Gastrocnemius medialis (tissue), 4 donors: Measurements from ENCODE around the gene HIVEP3.

ENCODE experiments used
- POLR2A ChIP-seq, 2 donors: fragments of 450-650 bp; IDR thresholded peaks; one replicate each; pipeline ENCODE4 v1.6.1; 2017; ENCODE audit warnings: antibody characterized with exemption in 2 of 2, mild to moderate bottlenecking in 2 of 2, moderate library complexity in 2 of 2
- TF ChIP-seq, protein P1 (sequence below), 5 experiments: fragments of 450-650 bp in 3 of 5; fragments of 200-600 bp in 2 of 5; sonication (generic) in 2 of 5; IDR thresholded peaks in 4 of 5; conservative IDR thresholded peaks in 1 of 5; 1 replicate in 4 of 5; 2 replicates in 1 of 5; pipeline ENCODE4 v1.5.1; 2016 to 2019; ENCODE audit warnings: antibody characterized with exemption in 5 of 5, mild to moderate bottlenecking in 3 of 5, moderate library complexity in 3 of 5

DNA sequence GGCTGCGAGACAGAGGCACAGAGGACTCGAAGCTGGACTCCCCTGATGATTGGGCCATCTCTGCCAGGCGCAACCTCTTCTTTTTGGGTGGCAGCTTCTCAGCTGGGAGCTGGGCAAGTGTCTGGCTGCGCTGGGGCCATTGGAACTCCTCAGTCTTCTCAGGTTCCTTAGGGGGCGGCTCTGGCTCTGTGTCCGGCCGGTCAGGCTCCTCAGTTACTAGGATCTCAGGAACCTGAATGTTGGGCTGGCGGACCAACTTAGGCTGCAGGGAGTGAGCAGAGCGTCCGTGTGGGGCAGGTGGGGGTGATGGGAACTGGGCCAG lies 336.8 kb downstream of the HIVEP3 start:
- TF ChIP-seq, protein P1, sequence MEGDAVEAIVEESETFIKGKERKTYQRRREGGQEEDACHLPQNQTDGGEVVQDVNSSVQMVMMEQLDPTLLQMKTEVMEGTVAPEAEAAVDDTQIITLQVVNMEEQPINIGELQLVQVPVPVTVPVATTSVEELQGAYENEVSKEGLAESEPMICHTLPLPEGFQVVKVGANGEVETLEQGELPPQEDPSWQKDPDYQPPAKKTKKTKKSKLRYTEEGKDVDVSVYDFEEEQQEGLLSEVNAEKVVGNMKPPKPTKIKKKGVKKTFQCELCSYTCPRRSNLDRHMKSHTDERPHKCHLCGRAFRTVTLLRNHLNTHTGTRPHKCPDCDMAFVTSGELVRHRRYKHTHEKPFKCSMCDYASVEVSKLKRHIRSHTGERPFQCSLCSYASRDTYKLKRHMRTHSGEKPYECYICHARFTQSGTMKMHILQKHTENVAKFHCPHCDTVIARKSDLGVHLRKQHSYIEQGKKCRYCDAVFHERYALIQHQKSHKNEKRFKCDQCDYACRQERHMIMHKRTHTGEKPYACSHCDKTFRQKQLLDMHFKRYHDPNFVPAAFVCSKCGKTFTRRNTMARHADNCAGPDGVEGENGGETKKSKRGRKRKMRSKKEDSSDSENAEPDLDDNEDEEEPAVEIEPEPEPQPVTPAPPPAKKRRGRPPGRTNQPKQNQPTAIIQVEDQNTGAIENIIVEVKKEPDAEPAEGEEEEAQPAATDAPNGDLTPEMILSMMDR (IDR thresholded peaks at IDR 0.05 in 4 of 5, conservative IDR thresholded peaks at IDR 0.05 in 1 of 5): no peak
- TF ChIP-seq POLR2A (IDR thresholded peaks at IDR 0.05): no peak
